VCaP (cell line): Measurements from ENCODE around the gene MERTK.
"Not testable (repeated sequence)": the region's sequence is repeated elsewhere in the genome, so short reads cannot be mapped to it uniquely, and the experiment has no call there.

ENCODE experiments used
- H3K27ac ChIP-seq: fragments of 450-650 bp; 2 replicates; pipeline ENCODE4 v1.5.1; 2017
- CTCF ChIP-seq: fragments of 450-650 bp; conservative IDR thresholded peaks from 2 replicates; pipeline ENCODE4 v1.5.1; 2017; ENCODE audit warnings: mild to moderate bottlenecking, moderate library complexity

The MERTK gene

DNA sequence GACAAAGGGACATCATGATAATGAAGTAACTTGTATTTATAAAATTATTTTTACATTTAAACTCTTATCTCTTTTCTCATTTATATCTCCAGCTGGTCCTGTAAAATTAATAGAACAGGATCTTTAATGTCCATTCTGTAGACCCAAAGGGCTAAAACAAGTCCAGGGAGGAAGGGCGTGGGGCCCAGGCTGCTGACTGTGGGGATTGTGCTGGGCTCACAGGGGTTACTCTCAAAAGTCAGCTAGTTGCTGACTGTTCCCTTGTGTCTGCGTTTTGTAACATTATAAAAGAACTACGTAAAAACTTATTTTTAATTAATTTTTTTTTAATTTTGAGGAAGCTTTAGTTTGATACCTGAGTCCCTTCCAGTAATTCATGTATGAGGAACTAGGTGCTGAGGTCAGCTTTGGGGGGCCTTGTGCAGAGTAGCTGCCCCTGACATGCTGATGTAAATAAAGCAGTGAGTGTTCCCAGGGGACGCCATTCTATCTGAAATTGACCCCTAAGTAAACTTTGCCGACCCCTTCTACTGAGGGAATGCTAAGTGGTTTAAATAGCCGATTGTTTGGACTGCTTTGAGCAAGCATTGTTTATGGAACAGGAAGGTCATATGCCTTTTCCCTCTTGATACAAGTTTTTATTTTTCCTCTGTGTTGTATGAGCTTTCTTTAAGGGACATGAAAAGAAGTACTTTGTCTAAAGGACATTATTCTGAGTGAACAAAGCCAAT is 56.4 kb downstream of the MERTK start:
- TF ChIP-seq CTCF = no peak
- H3K27ac ChIP-seq = no peak overlapping the region

- H3K27ac ChIP-seq = no peak overlapping the region
- no peak for TF ChIP-seq CTCF
Measured at GRCh38 chr2:111957872-111958354, 59.5 kb downstream of the MERTK start.

GRCh38 chr2:111958901-111959300 is 60.5 kb downstream of the MERTK start:
- no peak; the same call in 1 of the 2 replicates for TF ChIP-seq CTCF
- no peak overlapping the region for H3K27ac ChIP-seq

- TF ChIP-seq CTCF = no peak
- no peak overlapping the region for H3K27ac ChIP-seq
Measured at GRCh38 chr2:111961663-111962062, 63.3 kb downstream of the MERTK start.

DNA sequence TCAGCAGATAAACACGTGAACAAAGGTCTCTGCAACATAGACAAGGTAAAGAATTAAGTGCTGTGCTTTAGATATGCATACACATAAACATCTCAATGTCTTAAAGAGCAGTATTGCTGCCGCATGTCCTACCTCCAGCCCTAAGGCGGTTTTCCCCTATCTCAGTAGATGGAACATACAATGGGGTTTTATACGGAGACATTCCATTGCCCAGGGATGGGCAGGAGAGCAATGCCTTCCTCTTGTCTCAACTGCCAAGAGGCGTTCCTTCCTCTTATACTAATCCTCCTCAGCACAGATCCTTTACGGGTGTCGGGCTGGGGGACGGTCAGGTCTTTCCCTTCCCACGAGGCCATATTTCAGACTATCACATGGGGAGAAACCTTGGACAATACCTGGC is 64.7 kb downstream of the MERTK start:
- H3K27ac ChIP-seq = not testable (repeated sequence)

- not testable (repeated sequence) for H3K27ac ChIP-seq
Measured at GRCh38 chr2:111963508-111963907, 65.1 kb downstream of the MERTK start.

DNA sequence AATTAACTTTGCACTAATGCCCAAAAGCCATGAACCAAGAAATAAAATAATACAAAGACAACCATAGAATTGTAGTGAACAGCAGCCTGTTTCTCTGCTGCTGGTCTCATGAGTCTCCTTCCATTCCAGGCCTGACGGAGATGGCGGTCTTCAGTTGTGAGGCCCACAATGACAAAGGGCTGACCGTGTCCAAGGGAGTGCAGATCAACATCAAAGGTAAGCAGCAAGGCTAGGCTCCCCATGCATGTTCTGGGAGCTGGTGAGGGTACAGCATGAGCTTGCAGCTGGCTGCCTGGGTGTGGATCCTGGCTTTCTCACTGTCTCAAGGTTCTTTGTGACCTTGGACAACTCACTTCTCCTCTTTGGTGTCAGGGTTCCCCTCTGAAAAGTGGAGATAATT is 66.7 kb downstream of the MERTK start:
- TF ChIP-seq CTCF = no peak
- no peak overlapping the region for H3K27ac ChIP-seq

DNA sequence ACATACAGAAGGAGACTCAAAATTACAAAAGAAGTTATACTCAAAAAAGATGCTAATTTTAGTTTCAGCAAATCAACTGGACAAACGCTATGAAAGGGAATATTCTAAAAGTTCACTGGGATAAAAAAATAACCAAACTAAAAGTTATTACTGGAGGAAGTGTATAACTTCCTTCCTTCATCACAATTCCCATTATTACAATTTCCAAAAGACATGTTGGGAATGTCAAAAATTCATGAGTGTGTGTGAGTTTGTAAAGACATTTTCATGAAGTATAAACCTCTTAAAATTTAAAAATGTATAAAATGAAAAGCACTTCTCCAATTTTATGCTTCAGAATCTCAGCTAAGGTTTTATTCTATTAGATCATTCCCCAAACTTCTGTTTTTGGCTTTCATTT is 67.8 kb downstream of the MERTK start:
- TF ChIP-seq CTCF = no peak
- no peak overlapping the region for H3K27ac ChIP-seq
